Activated B cell treated with CpG ODN at 0.5 μM for 24 hours (primary cell): ENCODE results near the gene P3H1. TPM values are rescaled to one million over a fixed set of nuclear protein-coding genes. Genes with fewer than 3 reads are reported as not detected.

Experiments used
- ATAC-seq: fragments of 200-7000 bp; cut with Tn5 transposase; one replicate; pipeline ENCODE4 v1.10.0; 2021; ENCODE audit warnings: low read depth, mild to moderate bottlenecking, moderate library complexity
- CTCF ChIA-PET: fragments of 350-600 bp; sonication (Branson Sonifier 250); formaldehyde crosslinking; loops from one replicate; lab custom pipeline; 2021; ENCODE audit warnings: antibody characterized with exemption; lab: Charles Lee
- POLR2A ChIA-PET: fragments of 350-600 bp; sonication (Branson Sonifier 250); formaldehyde crosslinking; loops from one replicate; lab custom pipeline; 2021; ENCODE audit warnings: antibody characterized with exemption; lab: Charles Lee
- DNase-seq: peaks from one replicate; pipeline ENCODE4 v3.0.0; 2022
- H3K27ac Mint-ChIP-seq: one replicate; pipeline ENCODE4 v1.8.0; 2020; ENCODE audit warnings: mixed read lengths
- H3K27me3 Mint-ChIP-seq: one replicate; pipeline ENCODE4 v1.8.0; 2021; ENCODE audit warnings: mixed read lengths
- H3K36me3 Mint-ChIP-seq: one replicate; pipeline ENCODE4 v1.8.0; 2021; ENCODE audit warnings: low read depth, mixed read lengths
- H3K4me1 Mint-ChIP-seq: one replicate; pipeline ENCODE4 v1.8.0; 2021; ENCODE audit warnings: mixed read lengths
- H3K4me3 Mint-ChIP-seq: one replicate; pipeline ENCODE4 v1.8.0; 2020; ENCODE audit warnings: mild to moderate bottlenecking, mixed read lengths
- H3K9me3 Mint-ChIP-seq: one replicate; pipeline ENCODE4 v1.8.0; 2020; ENCODE audit warnings: mixed read lengths
- intact Hi-C: fragments of 100-400 bp; cut with micrococcal nuclease; formaldehyde crosslinking; loops from one replicate; pipeline ENCODE4 v1.15.1; 2024
- total RNA-seq: library from RNA; stranded (reverse); gene quantifications from 2 replicates; pipeline ENCODE4 v1.2.3, GENCODE V29; 2022
- TF ChIP-seq, protein P1 (sequence below): fragments of 200-600 bp; IDR thresholded peaks from one replicate; pipeline ENCODE4 v1.8.0; 2022; ENCODE audit warnings: antibody characterized with exemption, mild to moderate bottlenecking

P3H1 gene
- total RNA-seq, 1 donor from 2014 or later = 27.1 TPM

DNA sequence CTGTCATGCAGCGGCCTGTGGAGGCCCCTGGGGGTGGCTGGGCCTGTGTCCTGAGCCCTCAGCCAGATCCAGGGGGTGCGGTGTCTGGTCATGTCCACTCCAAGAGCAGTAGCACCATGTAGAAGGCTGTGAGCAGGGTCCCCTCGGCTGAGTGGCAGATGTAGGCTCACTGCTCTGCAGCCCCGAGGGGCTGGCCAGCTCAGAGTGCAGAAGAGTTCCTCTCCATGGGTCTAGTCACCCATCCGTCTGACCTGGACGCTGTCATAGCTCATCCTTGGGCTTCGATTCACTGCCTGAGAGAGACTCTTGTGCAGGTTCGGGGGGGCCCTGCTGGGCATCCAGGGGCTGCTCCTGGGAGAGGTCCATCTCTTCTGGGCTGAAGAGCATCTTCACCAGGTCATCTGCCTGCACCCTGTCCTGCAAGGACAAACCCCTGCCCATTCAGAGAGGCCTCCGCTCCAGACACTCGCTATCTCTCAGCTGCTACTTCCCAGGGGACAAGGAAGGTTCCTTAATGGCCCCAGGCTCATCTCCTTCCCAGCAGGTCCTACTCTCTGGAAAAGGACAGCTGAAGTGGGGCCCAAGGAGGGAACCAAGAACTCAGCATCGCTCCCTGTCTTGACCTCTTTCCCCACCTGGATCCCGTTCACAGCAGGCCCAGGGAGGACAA is 20.3 kb downstream of the P3H1 start:
- H3K27ac Mint-ChIP-seq = no peak overlapping the region
- ChIA-PET CTCF (interaction anchor here (0.7 to 2.7 kb wide), 5 partner anchors 12 to 402 kb away, joined by 3 to 9 read pairs (median 3); no protein-coding TSS in a partner anchor), POLR2A (no interaction called here)
- ATAC-seq (no peak), DNase-seq (no peak)
- TF ChIP-seq, protein P1, sequence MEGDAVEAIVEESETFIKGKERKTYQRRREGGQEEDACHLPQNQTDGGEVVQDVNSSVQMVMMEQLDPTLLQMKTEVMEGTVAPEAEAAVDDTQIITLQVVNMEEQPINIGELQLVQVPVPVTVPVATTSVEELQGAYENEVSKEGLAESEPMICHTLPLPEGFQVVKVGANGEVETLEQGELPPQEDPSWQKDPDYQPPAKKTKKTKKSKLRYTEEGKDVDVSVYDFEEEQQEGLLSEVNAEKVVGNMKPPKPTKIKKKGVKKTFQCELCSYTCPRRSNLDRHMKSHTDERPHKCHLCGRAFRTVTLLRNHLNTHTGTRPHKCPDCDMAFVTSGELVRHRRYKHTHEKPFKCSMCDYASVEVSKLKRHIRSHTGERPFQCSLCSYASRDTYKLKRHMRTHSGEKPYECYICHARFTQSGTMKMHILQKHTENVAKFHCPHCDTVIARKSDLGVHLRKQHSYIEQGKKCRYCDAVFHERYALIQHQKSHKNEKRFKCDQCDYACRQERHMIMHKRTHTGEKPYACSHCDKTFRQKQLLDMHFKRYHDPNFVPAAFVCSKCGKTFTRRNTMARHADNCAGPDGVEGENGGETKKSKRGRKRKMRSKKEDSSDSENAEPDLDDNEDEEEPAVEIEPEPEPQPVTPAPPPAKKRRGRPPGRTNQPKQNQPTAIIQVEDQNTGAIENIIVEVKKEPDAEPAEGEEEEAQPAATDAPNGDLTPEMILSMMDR = no peak
- no peaks in the 10 kb centered on the region for H3K27me3 Mint-ChIP-seq
- H3K4me1 Mint-ChIP-seq = no peaks in the 10 kb centered on the region
- intact Hi-C loops = loop anchor here (1.0 kb wide), 1 partner anchor 168 kb away; no protein-coding TSS in a partner anchor
- peaks cover under 1% of the 10 kb centered on the region for H3K9me3 Mint-ChIP-seq
- H3K36me3 Mint-ChIP-seq = peaks cover 47% of the 10 kb centered on the region
- H3K4me3 Mint-ChIP-seq = no peak overlapping the region

DNA sequence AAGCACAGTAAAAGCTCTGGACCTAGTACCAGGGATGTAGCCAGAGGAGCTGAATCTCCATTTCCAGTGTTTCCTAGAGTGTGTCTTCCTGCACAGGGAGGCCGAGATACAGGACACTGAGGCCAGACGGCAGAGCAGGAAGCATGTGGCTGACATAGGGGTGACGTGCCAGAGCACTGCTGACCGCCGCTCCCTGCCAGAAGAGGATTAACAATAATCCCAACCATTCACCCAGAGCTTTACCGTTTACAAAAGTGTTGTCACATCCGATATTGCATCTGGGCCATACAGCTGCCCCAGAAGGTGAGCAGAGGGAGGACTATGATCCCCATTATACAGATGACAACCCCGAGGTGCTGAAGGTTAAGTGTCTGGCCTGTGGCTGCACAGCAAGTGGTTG is 21.0 kb downstream of the P3H1 start:
- Mint-ChIP-seq H3K9me3 (no peaks in the 10 kb centered on the region), H3K4me3 (no peak overlapping the region), H3K36me3 (peaks cover 45% of the 10 kb centered on the region), H3K4me1 (no peaks in the 10 kb centered on the region), H3K27me3 (no peaks in the 10 kb centered on the region), H3K27ac (no peak overlapping the region)
- ATAC-seq = no peak
- TF ChIP-seq, protein P1 = no peak
- CTCF ChIA-PET = interaction anchor here (1.4 to 2.7 kb wide), 3 partner anchors 13 to 328 kb away, joined by 3 to 9 read pairs (median 9); no protein-coding TSS in a partner anchor
- POLR2A ChIA-PET = no interaction called here
- intact Hi-C loops = no loop called here
- DNase-seq = no peak

DNA sequence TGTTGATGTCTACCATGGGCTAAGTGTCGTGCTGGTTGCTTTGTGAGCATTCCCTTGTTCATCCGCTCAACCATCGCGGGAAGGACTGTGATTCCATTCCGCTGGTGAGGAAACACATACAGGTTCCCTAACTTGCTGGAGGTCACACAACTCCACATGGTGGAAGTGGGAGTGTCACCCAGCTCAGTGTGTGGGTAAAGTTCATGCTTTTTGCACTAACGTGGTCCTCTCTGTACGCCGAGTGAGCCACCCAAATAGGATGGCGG is 22.7 kb downstream of the P3H1 start:
- no peak for DNase-seq

DNA sequence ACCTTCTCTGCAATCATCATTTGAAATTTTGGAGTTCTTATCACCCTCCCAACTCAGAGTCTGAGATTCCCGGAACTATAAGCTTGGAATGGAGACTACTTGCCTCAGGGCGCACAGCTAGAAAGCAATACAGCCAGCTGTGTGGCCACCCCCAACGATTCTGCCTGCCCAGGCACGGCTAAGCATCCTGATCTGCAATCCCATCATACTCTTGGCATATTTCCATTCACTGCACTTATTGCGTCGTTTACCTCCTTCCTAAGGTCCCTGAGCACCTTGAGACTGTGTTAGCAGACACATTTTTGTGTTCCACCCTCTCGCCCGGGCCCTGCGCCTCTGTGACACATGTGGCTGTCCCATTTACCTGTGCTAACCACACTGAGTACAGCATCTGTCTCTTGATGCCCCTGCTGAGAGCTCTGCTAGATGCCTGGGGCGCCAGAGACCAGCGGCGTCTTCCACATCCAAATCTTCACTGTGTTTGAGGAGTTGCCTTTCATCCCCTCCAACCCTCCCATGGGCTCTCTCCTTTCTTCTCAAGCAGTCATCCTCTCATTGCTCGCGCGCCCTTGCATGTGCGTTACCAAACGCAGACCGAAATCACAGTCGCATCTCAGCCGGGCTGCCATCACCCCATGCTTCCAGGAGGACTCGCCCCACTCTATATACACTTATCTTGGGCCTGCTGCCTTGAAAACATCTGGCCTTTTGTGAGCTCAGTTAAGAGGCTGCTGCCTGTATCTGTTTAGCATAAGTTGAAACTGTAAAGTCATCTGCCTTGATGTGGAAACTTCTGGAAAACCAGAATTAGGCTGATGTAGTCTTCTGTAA is 23.3 kb downstream of the P3H1 start:
- no peak for ATAC-seq
- Mint-ChIP-seq H3K9me3 (no peaks in the 10 kb centered on the region), H3K4me1 (no peaks in the 10 kb centered on the region), H3K27me3 (no peaks in the 10 kb centered on the region), H3K27ac (no peak overlapping the region), H3K36me3 (peaks cover 27% of the 10 kb centered on the region), H3K4me3 (no peak overlapping the region)
- TF ChIP-seq, protein P1 = no peak
- ChIA-PET CTCF (no interaction called here), POLR2A (interaction anchor here (0.6 kb wide), 1 partner anchor 47 kb away, joined by 4 read pairs; no protein-coding TSS in a partner anchor)
- no peak for DNase-seq
- intact Hi-C loops = no loop called here

More for the DNA sequence above, 22.7 kb downstream of the P3H1 start:
- Mint-ChIP-seq H3K9me3 (no peaks in the 10 kb centered on the region), H3K36me3 (peaks cover 32% of the 10 kb centered on the region), H3K4me1 (no peaks in the 10 kb centered on the region), H3K27me3 (no peaks in the 10 kb centered on the region), H3K27ac (no peak overlapping the region), H3K4me3 (no peak overlapping the region)
- TF ChIP-seq, protein P1 = no peak
- ChIA-PET POLR2A (interaction anchor here (0.6 kb wide), 1 partner anchor 48 kb away, joined by 4 read pairs; no protein-coding TSS in a partner anchor), CTCF (no interaction called here)
- intact Hi-C loops = no loop called here
- no peak for ATAC-seq
